ENCODE data around the gene GJA9.
"Not testable (repeated sequence)": the region's sequence is repeated elsewhere in the genome, so short reads cannot be mapped to it uniquely, and the experiment has no call there.

GJA9 gene

GRCh38 chr1:38881487-38881886, at the start of gene GJA9:
Gene GJA9 (minus strand): TSS chr1:38881587. CDS start chr1:38876098, 5,489 bp downstream.
- DNase-seq = no peak

GRCh38 chr1:38929476-38929875, 48.1 kb upstream of the GJA9 start:
- peak; percentile 27 for DNase-seq

GRCh38 chr1:38929054-38929453, 47.7 kb upstream of the GJA9 start:
- DNase-seq = no peak

GRCh38 chr1:38926091-38926490, 44.7 kb upstream of the GJA9 start:
- no peak for DNase-seq

GRCh38 chr1:38925391-38925790, 44.0 kb upstream of the GJA9 start:
- no peak for DNase-seq

GRCh38 chr1:38923607-38924006, 42.2 kb upstream of the GJA9 start:
- no peak for DNase-seq

- DNase-seq = no peak
These were observed 37.7 kb upstream of the GJA9 start for GRCh38 chr1:38919130-38919529.

- DNase-seq = peak; percentile 1
These were observed 37.2 kb upstream of the GJA9 start for GRCh38 chr1:38918568-38918967.

- no peak for DNase-seq
These were observed 36.4 kb upstream of the GJA9 start for GRCh38 chr1:38917772-38918171.

GRCh38 chr1:38917337-38917736, 36.0 kb upstream of the GJA9 start:
- DNase-seq = no peak

GRCh38 chr1:38915352-38915948, 34.1 kb upstream of the GJA9 start:
- DNase-seq = no peak

GRCh38 chr1:38914908-38915307, 33.5 kb upstream of the GJA9 start:
- DNase-seq = not testable (repeated sequence)

- no peak for DNase-seq
These were observed 27.4 kb upstream of the GJA9 start for GRCh38 chr1:38908821-38909220.

- DNase-seq = no peak
These were observed 24.6 kb upstream of the GJA9 start for GRCh38 chr1:38905985-38906384.

- DNase-seq = no peak
These were observed 18.2 kb upstream of the GJA9 start for GRCh38 chr1:38899560-38899959.

GRCh38 chr1:38898653-38899230, 17.4 kb upstream of the GJA9 start:
- DNase-seq = no peak

GRCh38 chr1:38896169-38896568, 14.8 kb upstream of the GJA9 start:
- no peak for DNase-seq

GRCh38 chr1:38892976-38893375, 11.6 kb upstream of the GJA9 start:
- DNase-seq = no peak

GRCh38 chr1:38891753-38892152, 10.4 kb upstream of the GJA9 start:
- peak; percentile 1 for DNase-seq

- DNase-seq = no peak
These were observed 8.2 kb upstream of the GJA9 start for GRCh38 chr1:38889589-38889988.

- DNase-seq = no peak
These were observed 7.3 kb upstream of the GJA9 start for GRCh38 chr1:38888423-38889333.

GRCh38 chr1:38885092-38885491, 3.7 kb upstream of the GJA9 start:
- DNase-seq = no peak

- DNase-seq = no peak
These were observed 5.6 kb downstream of the GJA9 start for GRCh38 chr1:38875811-38876210.
